HCT116 (cell line): ENCODE measurements around the gene DNAJB1. TPM values are rescaled to one million over a fixed set of nuclear protein-coding genes. Genes with fewer than 3 reads are reported as not detected.

ENCODE experiments used
- ATAC-seq: fragments of 200-7000 bp; cut with Tn5 transposase; 2 replicates; pipeline ENCODE4 v1.9.1; 2020; ENCODE audit warnings: mild to moderate bottlenecking, moderate library complexity
- BruUV-seq: library from RNA; stranded (reverse); fragments of 400-500 nt; replicated peaks from 2 replicates; lab custom pipeline; 2021; lab: Mats Ljungman, UMichigan
- CTCF ChIA-PET: fragments of 300-600 bp; sonication (Branson Sonifier 250); formaldehyde crosslinking; loops from one replicate; lab custom pipeline; 2021; ENCODE audit warnings: antibody characterized with exemption; lab: Charles Lee
- POLR2A ChIA-PET: fragments of 300-600, 350-600 bp; sonication (Branson Sonifier 250); formaldehyde crosslinking; loops from one replicate; lab custom pipeline; 2021; ENCODE audit warnings: antibody characterized with exemption; lab: Charles Lee
- RAD21 ChIA-PET, 2 experiments: fragments of 300-600 bp; sonication (Branson Sonifier 250); formaldehyde crosslinking; loops; one replicate each; lab custom pipeline; 2023; ENCODE audit warnings: low total read pairs in 2 of 2; ENCODE audit not compliant: uncharacterized antibody in 2 of 2, unreplicated experiment in 2 of 2, low non-redundant PET in 1 of 2; lab: Charles Lee
- DNase-seq: peaks from one replicate; pipeline ENCODE4 v3.0.0-alpha.2; 2010; ENCODE audit warnings: low read depth, low spot score
- H2AFZ ChIP-seq: fragments of 200-600 bp; shearing (Covaris generic), sonication (generic); 2 replicates; pipeline ENCODE4 v1.6.1; 2017; ENCODE audit warnings: low read depth, mixed run types, mixed read lengths, antibody characterized with exemption, low read length; ENCODE audit not compliant: poor library complexity, severe bottlenecking
- H3K27ac ChIP-seq: 2 replicates; pipeline ENCODE4 v1.5.1; 2012; ENCODE audit warnings: low read depth, low read length
- H3K27me3 ChIP-seq: fragments of 200-600 bp; sonication (generic); 2 replicates; pipeline ENCODE4 v1.6.1; 2016; ENCODE audit warnings: mixed run types, low read length, mixed read lengths; ENCODE audit not compliant: insufficient read depth
- H3K36me3 ChIP-seq, 2 experiments: fragments of 200-500 bp in 1 of 2; fragments of 200-600 bp in 1 of 2; sonication (Bioruptor generic) in 1 of 2; sonication (generic) in 1 of 2; 2 replicates each; pipeline versions ENCODE4 v1.5.1 to v1.6.1; 2014 to 2016; ENCODE audit warnings: low read length in 2 of 2, inconsistent platforms in 1 of 2, mixed read lengths in 1 of 2, mixed run types in 1 of 2; ENCODE audit not compliant: insufficient read depth in 2 of 2, control insufficient read depth in 1 of 2
- H3K4me1 ChIP-seq, 2 experiments: fragments of 200-600 bp in 1 of 2; sonication (generic) in 1 of 2; 2 replicates each; pipeline versions ENCODE4 v1.5.1 to v1.6.1; 2012 to 2017; ENCODE audit warnings: low read length in 2 of 2, inconsistent platforms in 1 of 2, mild to moderate bottlenecking in 1 of 2, mixed read lengths in 1 of 2, mixed run types in 1 of 2, moderate library complexity in 1 of 2; ENCODE audit not compliant: insufficient read depth in 2 of 2, control insufficient read depth in 1 of 2
- H3K4me2 ChIP-seq: fragments of 200-600 bp; sonication (generic); 2 replicates; pipeline ENCODE4 v1.6.1; 2017; ENCODE audit warnings: mixed run types, low read length, mixed read lengths
- H3K4me3 ChIP-seq, 2 experiments: fragments of 200-600 bp in 1 of 2; sonication (generic) in 1 of 2; replicated peaks in 1 of 2; 2 replicates each; pipeline ENCODE4 v1.5.1; 2011 to 2016; ENCODE audit warnings: low read length in 2 of 2, control low read depth in 1 of 2, low read depth in 1 of 2, mild to moderate bottlenecking in 1 of 2, mixed read lengths in 1 of 2, mixed run types in 1 of 2
- H3K79me2 ChIP-seq: fragments of 200-600 bp; sonication (generic); 2 replicates; pipeline ENCODE4 v1.6.1; 2017; ENCODE audit warnings: mild to moderate bottlenecking, mixed run types, low read length, moderate library complexity, mixed read lengths; ENCODE audit not compliant: insufficient read depth
- H3K9ac ChIP-seq: fragments of 200-600 bp; sonication (generic); 2 replicates; pipeline ENCODE4 v1.6.1; 2016; ENCODE audit warnings: low read length, mixed read lengths
- H3K9me2 ChIP-seq: fragments of 200-600 bp; sonication (generic), shearing (Covaris generic); 2 replicates; pipeline ENCODE4 v1.6.1; 2017; ENCODE audit warnings: mixed run types, mild to moderate bottlenecking, moderate library complexity; ENCODE audit not compliant: insufficient read depth
- H3K9me3 ChIP-seq, 2 experiments: fragments of 200-500 bp in 1 of 2; fragments of 200-600 bp in 1 of 2; sonication (Bioruptor generic) in 1 of 2; sonication (generic) in 1 of 2; 2 replicates each; pipeline ENCODE4 v1.6.1; 2014 to 2017; ENCODE audit warnings: low read length in 2 of 2, mixed read lengths in 2 of 2, inconsistent platforms in 1 of 2, low read depth in 1 of 2, mild to moderate bottlenecking in 1 of 2, mixed run types in 1 of 2, moderate library complexity in 1 of 2; ENCODE audit not compliant: control insufficient read depth in 1 of 2, insufficient read depth in 1 of 2
- H4K20me1 ChIP-seq: fragments of 200-600 bp; sonication (generic), shearing (Covaris generic); 2 replicates; pipeline ENCODE4 v1.6.1; 2017; ENCODE audit warnings: mixed run types, mild to moderate bottlenecking, moderate library complexity; ENCODE audit not compliant: insufficient read depth
- ATF3 ChIP-seq: IDR thresholded peaks from 2 replicates; pipeline ENCODE4 v1.6.1; 2012
- CBX3 ChIP-seq: IDR thresholded peaks from 2 replicates; pipeline ENCODE4 v1.6.1; 2012; ENCODE audit warnings: low read depth
- CEBPB ChIP-seq: IDR thresholded peaks from 2 replicates; pipeline ENCODE4 v1.6.1; 2012; ENCODE audit warnings: low read depth
- CTCF ChIP-seq, 3 experiments: fragments of 200-600 bp in 1 of 3; sonication (generic) in 1 of 3; IDR thresholded peaks in 2 of 3; conservative IDR thresholded peaks in 1 of 3; 2 replicates each; pipeline ENCODE4 v1.5.1; 2012 to 2017; ENCODE audit warnings: low read depth in 2 of 3, low read length in 2 of 3, antibody characterized with exemption in 1 of 3, borderline replicate concordance in 1 of 3, control low read depth in 1 of 3, mild to moderate bottlenecking in 1 of 3, mixed read lengths in 1 of 3, mixed run types in 1 of 3, moderate library complexity in 1 of 3; ENCODE audit not compliant: insufficient read depth in 1 of 3
- EGR1 ChIP-seq: IDR thresholded peaks from 2 replicates; pipeline ENCODE4 v1.6.1; 2012; ENCODE audit warnings: low read depth
- ELF1 ChIP-seq: IDR thresholded peaks from 2 replicates; pipeline ENCODE4 v1.6.1; 2012; ENCODE audit warnings: low read depth, borderline replicate concordance
- EZH2 ChIP-seq: fragments of 200-600 bp; sonication (generic); IDR thresholded peaks from 2 replicates; pipeline ENCODE4 v1.6.1; 2017; ENCODE audit warnings: antibody characterized with exemption, mixed run types
- EZH2phosphoT487 ChIP-seq: fragments of 200-600 bp; IDR thresholded peaks from 2 replicates; pipeline ENCODE4 v1.6.1; 2018; ENCODE audit warnings: antibody characterized with exemption, borderline replicate concordance
- FOSL1 ChIP-seq: IDR thresholded peaks from 2 replicates; pipeline ENCODE4 v1.6.1; 2012; ENCODE audit warnings: low read depth
- JUND ChIP-seq: IDR thresholded peaks from 2 replicates; pipeline ENCODE4 v1.6.1; 2012
- MAX ChIP-seq: IDR thresholded peaks from 2 replicates; pipeline ENCODE4 v1.6.1; 2012
- POLR2A ChIP-seq: IDR thresholded peaks from 2 replicates; pipeline ENCODE4 v1.7.0; 2011; ENCODE audit warnings: borderline replicate concordance; ENCODE audit not compliant: insufficient read depth, insufficient read length; ENCODE audit errors: extremely low read depth
- POLR2AphosphoS5 ChIP-seq: IDR thresholded peaks from 2 replicates; pipeline ENCODE4 v1.6.1; 2011; ENCODE audit warnings: mild to moderate bottlenecking, low read depth, low read length, moderate library complexity
- REST ChIP-seq: IDR thresholded peaks from 2 replicates; pipeline ENCODE4 v1.6.1; 2012; ENCODE audit warnings: low read depth
- SP1 ChIP-seq: IDR thresholded peaks from 2 replicates; pipeline ENCODE4 v1.6.1; 2012; ENCODE audit warnings: low read depth
- SRF ChIP-seq: IDR thresholded peaks from 2 replicates; pipeline ENCODE4 v1.6.1; 2012; ENCODE audit warnings: low read depth
- ZBTB33 ChIP-seq: IDR thresholded peaks from 2 replicates; pipeline ENCODE4 v1.6.1; 2011; ENCODE audit warnings: mild to moderate bottlenecking, low read length, moderate library complexity; ENCODE audit not compliant: insufficient replicate concordance; ENCODE audit errors: extremely low read depth
- ZFX ChIP-seq: fragments of 450-650 bp; IDR thresholded peaks from 2 replicates; pipeline ENCODE4 v1.6.1; 2017
- ZNF274 ChIP-seq: fragments of 200-500 bp; sonication (Bioruptor generic); IDR thresholded peaks from 2 replicates; pipeline ENCODE4 v1.6.1; 2014; ENCODE audit warnings: mild to moderate bottlenecking, low read depth, low read length, inconsistent platforms
- intact Hi-C: fragments of 100-400 bp; cut with micrococcal nuclease; formaldehyde crosslinking; loops from 2 replicates; pipeline ENCODE4 v1.10.0; 2022
- total RNA-seq: library from RNA; stranded (reverse); gene quantifications from one replicate; pipeline ENCODE4 v1.2.1, GENCODE V29; 2021; ENCODE audit not compliant: unreplicated experiment

Gene DNAJB1
- total RNA-seq, 1 experiment from 2014 or later = 175 TPM

GRCh38 chr19:14505488-14506239 lies 12.5 kb downstream of the DNAJB1 start:
- H3K27me3 ChIP-seq = no peaks in the 10 kb centered on the region
- peak; percentile 82 for DNase-seq
- H3K36me3 ChIP-seq = no peaks in the 10 kb centered on the region
- peak overlapping the region; percentile 76 for H3K4me2 ChIP-seq
- intact Hi-C loops = no loop called here
- CTCF ChIA-PET = interaction anchor here (0.6 to 1.6 kb wide), 6 partner anchors 8 to 890 kb away, joined by 3 to 7 read pairs (median 3); no protein-coding TSS in a partner anchor
- ATAC-seq = peak; percentile 79
- TSS peak; percentile 88 for BruUV-seq
- POLR2A ChIA-PET = interaction anchor here (0.6 to 8.7 kb wide), 4 partner anchors 9 to 68 kb away, joined by 3 to 112 read pairs (median 9); partner anchors contain the start of genes DNAJB1 and GIPC1
- no peaks in the 10 kb centered on the region for H3K9me3 ChIP-seq
- H2AFZ ChIP-seq = no peak overlapping the region
- RAD21 ChIA-PET = interaction anchor here in 1 of 2 experiments (1.2 kb wide), 1 partner anchor 9 kb away, joined by 3 read pairs; no protein-coding TSS in a partner anchor
- peak overlapping the region; percentile 16 to 51 for H3K4me3 ChIP-seq
- H3K9ac ChIP-seq = peak overlapping the region; percentile 71
- H3K9me2 ChIP-seq = no peaks in the 10 kb centered on the region
- H4K20me1 ChIP-seq = no peaks in the 10 kb centered on the region
- peaks cover 67 to 74% of the 10 kb centered on the region in 2 experiments for H3K4me1 ChIP-seq
- peak overlapping the region; percentile 100 for H3K27ac ChIP-seq
- H3K79me2 ChIP-seq = no peaks in the 10 kb centered on the region
- TF ChIP-seq FOSL1 (0 out of 2 replicates have a peak, but pooled peaks have one; percentile 50), REST (no peak), CBX3 (peak; percentile 57; the same call in 1 of the 2 replicates), EZH2phosphoT487 (no peak), POLR2AphosphoS5 (no peak), ZFX (peak; percentile 58; the same call in 1 of the 2 replicates), ZBTB33 (no peak), POLR2A (no peak), ELF1 (no peak), CEBPB (no peak), SRF (no peak), CTCF (IDR thresholded peaks at IDR 0.05 in 2 of 3, conservative IDR thresholded peaks at IDR 0.05 in 1 of 3; ENCODE audit: borderline replicate concordance in 1 of 3, insufficient read depth in 1 of 3, low read depth in 2 of 3, low read length in 2 of 3) (peak; percentile 62 to 93 (median 91); a peak in 5 of 6 replicates), SP1 (peak; percentile 73), EZH2 (no peak), ATF3 (no peak), ZNF274 (no peak), MAX (peak; percentile 52; the same call in 1 of the 2 replicates), EGR1 (peak; percentile 46; the same call in 1 of the 2 replicates), JUND (no peak)
